Thymus (tissue), 11 donors: Measurements from ENCODE around the gene INTS11. TPM values are rescaled to one million over a fixed set of nuclear protein-coding genes. Genes with fewer than 3 reads are reported as not detected.

Experiments
- DNase-seq, 9 donors: peaks; one replicate each; pipeline ENCODE4 v3.0.0-alpha.2; 2013; ENCODE audit warnings: low spot score in 9 of 9, low read depth in 6 of 9, missing footprints in 1 of 9
- H3K27ac ChIP-seq, 2 donors: one replicate each; pipeline ENCODE4 v1.5.1; 2013; ENCODE audit warnings: control low read depth in 1 of 2, low read depth in 1 of 2, low read length in 1 of 2, mild to moderate bottlenecking in 1 of 2, moderate library complexity in 1 of 2
- H3K27me3 ChIP-seq, 2 donors: one replicate each; pipeline ENCODE4 v1.5.1; 2013; ENCODE audit warnings: low read length in 1 of 2; ENCODE audit not compliant: control insufficient read depth in 2 of 2, insufficient read depth in 1 of 2
- H3K36me3 ChIP-seq, 2 donors: one replicate each; pipeline ENCODE4 v1.5.1; 2013; ENCODE audit warnings: low read length in 1 of 2, mild to moderate bottlenecking in 1 of 2, moderate library complexity in 1 of 2; ENCODE audit not compliant: control insufficient read depth in 2 of 2, insufficient read depth in 2 of 2
- H3K4me1 ChIP-seq, 2 donors: one replicate each; pipeline ENCODE4 v1.5.1; 2013; ENCODE audit warnings: low read length in 2 of 2; ENCODE audit not compliant: control insufficient read depth in 2 of 2, insufficient read depth in 2 of 2
- H3K4me3 ChIP-seq, 2 donors: one replicate each; pipeline ENCODE4 v1.5.1; 2013; ENCODE audit warnings: low read length in 2 of 2, control low read depth in 1 of 2, mild to moderate bottlenecking in 1 of 2
- H3K9me3 ChIP-seq, 2 donors: one replicate each; pipeline ENCODE4 v1.5.1; 2013; ENCODE audit warnings: low read length in 1 of 2, mild to moderate bottlenecking in 1 of 2; ENCODE audit not compliant: control insufficient read depth in 2 of 2, insufficient read depth in 1 of 2
- WGBS: extraction: QIAGEN DNeasy Blood & Tissue Kit; methylation state at CpG from one replicate; pipeline ENCODE4 v1.1.7; 2013; 5-methylcytosine and 5-hydroxymethylcytosine counted together
- polyA plus RNA-seq: library from polyadenylated mRNA; stranded (reverse); fragments of 200-250 nt; gene quantifications from one replicate; pipeline ENCODE4 v1.2.3, GENCODE V29; 2013
- total RNA-seq: library from RNA; stranded (reverse); fragments of 120-200 nt; gene quantifications from one replicate; pipeline ENCODE4 v1.2.4, GENCODE V29; 2013
- donor health status: healthy.

INTS11 gene
- total and polyA plus RNA-seq, 2 donors: 60.8 to 216 TPM

- DNase-seq: no peak
- Histone ChIP-seq H3K9me3 (peaks cover 0 to 4% of the 10 kb centered on the region in 2 donors), H3K27me3 (peaks cover 75 to 83% of the 10 kb centered on the region in 2 donors), H3K4me1 (peaks cover 0 to 20% of the 10 kb centered on the region in 2 donors), H3K4me3 (no peak overlapping the region), H3K27ac (no peak overlapping the region), H3K36me3 (no peaks in the 10 kb centered on the region)
- 9% methylated on average over 116 of the region's 116 CpGs for WGBS
Measured at GRCh38 chr1:1354271-1355247, 30.1 kb upstream of the INTS11 start.

- Histone ChIP-seq H3K27me3 (peaks cover 70 to 75% of the 10 kb centered on the region in 2 donors), H3K9me3 (peaks cover 0 to 4% of the 10 kb centered on the region in 2 donors), H3K4me1 (peaks cover 0 to 11% of the 10 kb centered on the region in 2 donors), H3K36me3 (no peaks in the 10 kb centered on the region), H3K4me3 (no peak overlapping the region), H3K27ac (no peak overlapping the region)
- no peak for DNase-seq
- WGBS: 27% methylated on average over 28 of the region's 28 CpGs
Measured at GRCh38 chr1:1353389-1354151, 29.1 kb upstream of the INTS11 start.

GRCh38 chr1:1352786-1353388, 28.4 kb upstream of the INTS11 start:
- 34% methylated on average over 5 of the region's 5 CpGs for WGBS
- H3K4me3 ChIP-seq: no peak overlapping the region
- no peak overlapping the region for H3K27ac ChIP-seq
- peaks cover 64 to 74% of the 10 kb centered on the region in 2 donors for H3K27me3 ChIP-seq
- no peak for DNase-seq
- peaks cover 0 to 4% of the 10 kb centered on the region in 2 donors for H3K9me3 ChIP-seq
- H3K4me1 ChIP-seq: peaks cover 0 to 12% of the 10 kb centered on the region in 2 donors
- no peaks in the 10 kb centered on the region for H3K36me3 ChIP-seq

- peaks cover 54 to 67% of the 10 kb centered on the region in 2 donors for H3K27me3 ChIP-seq
- H3K4me3 ChIP-seq: no peak overlapping the region
- 86% methylated on average over 29 of the region's 29 CpGs for WGBS
- no peak for DNase-seq
- H3K4me1 ChIP-seq: peaks cover 0 to 14% of the 10 kb centered on the region in 2 donors
- H3K27ac ChIP-seq: no peak overlapping the region
- peaks cover 0 to 4% of the 10 kb centered on the region in 2 donors for H3K9me3 ChIP-seq
- no peaks in the 10 kb centered on the region for H3K36me3 ChIP-seq
Measured at GRCh38 chr1:1351511-1352427, 27.3 kb upstream of the INTS11 start.

- WGBS: under 1% methylated on average over 122 of the region's 122 CpGs
- no peaks in the 10 kb centered on the region for H3K36me3 ChIP-seq
- H3K9me3 ChIP-seq: peaks cover 0 to 4% of the 10 kb centered on the region in 2 donors
- peaks cover 0 to 14% of the 10 kb centered on the region in 2 donors for H3K4me1 ChIP-seq
- H3K4me3 ChIP-seq: peak within 1 kb of the TSS; percentile 49 to 92
- peaks cover 30 to 44% of the 10 kb centered on the region in 2 donors for H3K27me3 ChIP-seq
- DNase-seq: peak; percentile 34 to 85 (median 61)
- H3K27ac ChIP-seq: peak within 1 kb of the TSS; percentile 47 to 91
Measured at GRCh38 chr1:1349256-1350012, 25.0 kb upstream of the INTS11 start, which contains the start of gene DVL1. Gene DVL1, minus strand, starts transcription at chr1:1349418. Its CDS starts 353 bp downstream, at chr1:1349065.

GRCh38 chr1:1348420-1349255, 24.2 kb upstream of the INTS11 start:
- Histone ChIP-seq H3K27ac (no peak overlapping the region), H3K9me3 (peaks cover 0 to 2% of the 10 kb centered on the region in 2 donors), H3K36me3 (no peaks in the 10 kb centered on the region), H3K27me3 (peaks cover 22 to 36% of the 10 kb centered on the region in 2 donors), H3K4me1 (peaks cover 0 to 12% of the 10 kb centered on the region in 2 donors), H3K4me3 (peak overlapping the region; percentile 49 to 92)
- 1% methylated on average over 109 of the region's 109 CpGs for WGBS
- no peak for DNase-seq

GRCh38 chr1:1347663-1348419, 23.4 kb upstream of the INTS11 start:
- H3K9me3 ChIP-seq: peaks cover 0 to 2% of the 10 kb centered on the region in 2 donors
- peaks cover 14 to 28% of the 10 kb centered on the region in 2 donors for H3K27me3 ChIP-seq
- H3K36me3 ChIP-seq: no peaks in the 10 kb centered on the region
- DNase-seq: no peak
- H3K27ac ChIP-seq: no peak overlapping the region
- peaks cover 0 to 8% of the 10 kb centered on the region in 2 donors for H3K4me1 ChIP-seq
- H3K4me3 ChIP-seq: peak overlapping the region; percentile 35 to 92
- 83% methylated on average over 26 of the region's 26 CpGs for WGBS
